GM23248 (cell line): ENCODE data around the gene HMCN1.

Source experiments
- EZH2 ChIP-seq: fragments of 200-600 bp; sonication (generic); IDR thresholded peaks from 2 replicates; pipeline ENCODE4 v1.6.1; 2018; ENCODE audit warnings: antibody characterized with exemption, mild to moderate bottlenecking; ENCODE audit not compliant: insufficient read depth, poor library complexity, severe bottlenecking
- EZH2phosphoT487 ChIP-seq: fragments of 200-600 bp; sonication (generic); IDR thresholded peaks from 2 replicates; pipeline ENCODE4 v1.6.1; 2018; ENCODE audit warnings: antibody characterized with exemption, moderate library complexity, mild to moderate bottlenecking, low read depth; ENCODE audit not compliant: insufficient read depth

- no peak for TF ChIP-seq EZH2phosphoT487
- TF ChIP-seq EZH2: no peak
Observed at GRCh38 chr1:186187601-186188000, 453.4 kb downstream of the HMCN1 start.
